DMS53 (cell line): ENCODE measurements around the gene CAMK2D.

Experiments
- DNase-seq: peaks from one replicate; lab custom pipeline; 2025; lab: John Stamatoyannopoulos, UW

Gene CAMK2D

GRCh38 chr4:113762186-113763028 lies 869 bp upstream of the CAMK2D start:
- DNase-seq = peak; percentile 99

- DNase-seq = peak; percentile 90
Measured at GRCh38 chr4:113760795-113761619, 531 bp downstream of the CAMK2D start.

- DNase-seq = peak; percentile 59
Measured at GRCh38 chr4:113760094-113760794, 1.3 kb downstream of the CAMK2D start.

- peak; percentile 24 for DNase-seq
Measured at GRCh38 chr4:113759696-113760093, 1.8 kb downstream of the CAMK2D start.

GRCh38 chr4:113758372-113758771 lies 3.2 kb downstream of the CAMK2D start:
- DNase-seq = no peak

- no peak for DNase-seq
Measured at GRCh38 chr4:113757486-113757885, 4.1 kb downstream of the CAMK2D start.

GRCh38 chr4:113756005-113756410 lies 5.5 kb downstream of the CAMK2D start:
- DNase-seq = peak; percentile 8

GRCh38 chr4:113750734-113751133 lies 10.8 kb downstream of the CAMK2D start:
- DNase-seq = no peak

- DNase-seq = no peak
Measured at GRCh38 chr4:113750296-113750695, 11.2 kb downstream of the CAMK2D start.

- DNase-seq = no peak
Measured at GRCh38 chr4:113749178-113749577, 12.4 kb downstream of the CAMK2D start.

GRCh38 chr4:113747949-113748348 lies 13.6 kb downstream of the CAMK2D start:
- DNase-seq = no peak

GRCh38 chr4:113745711-113746110 lies 15.8 kb downstream of the CAMK2D start:
- no peak for DNase-seq

- no peak for DNase-seq
Measured at GRCh38 chr4:113744667-113745240, 16.8 kb downstream of the CAMK2D start.

- no peak for DNase-seq
Measured at GRCh38 chr4:113743690-113744089, 17.8 kb downstream of the CAMK2D start.

GRCh38 chr4:113742643-113743042 lies 18.9 kb downstream of the CAMK2D start:
- DNase-seq = no peak

- DNase-seq = no peak
Measured at GRCh38 chr4:113741956-113742355, 19.6 kb downstream of the CAMK2D start.

- DNase-seq = peak; percentile 21
Measured at GRCh38 chr4:113740857-113741379, 20.6 kb downstream of the CAMK2D start.

- DNase-seq = no peak
Measured at GRCh38 chr4:113739197-113739596, 22.3 kb downstream of the CAMK2D start.

- peak; percentile 17 for DNase-seq
Measured at GRCh38 chr4:113738251-113738650, 23.3 kb downstream of the CAMK2D start.

- DNase-seq = no peak
Measured at GRCh38 chr4:113733685-113734084, 27.9 kb downstream of the CAMK2D start.

GRCh38 chr4:113732967-113733527 lies 28.5 kb downstream of the CAMK2D start:
- DNase-seq = no peak
